Activated T-helper 1 cell treated with Interleukin-2 at 50 U/mL for 16 hours (primary cell): ENCODE measurements around the gene HSD17B2.
"Not testable (repeated sequence)": the region's sequence is repeated elsewhere in the genome, so short reads cannot be mapped to it uniquely, and the experiment has no call there.

Source experiments
- DNase-seq: peaks from one replicate; pipeline ENCODE4 v3.0.0-alpha.2; 2020; ENCODE audit warnings: low read depth

The HSD17B2 gene

GRCh38 chr16:82081264-82081663, 46.2 kb downstream of the HSD17B2 start:
- no peak for DNase-seq

GRCh38 chr16:82082097-82082496, 47.0 kb downstream of the HSD17B2 start:
- DNase-seq = no peak

GRCh38 chr16:82082543-82083244, 47.6 kb downstream of the HSD17B2 start:
- DNase-seq = no peak

GRCh38 chr16:82083710-82084353, 48.8 kb downstream of the HSD17B2 start:
- no peak for DNase-seq

GRCh38 chr16:82085011-82085779, 50.1 kb downstream of the HSD17B2 start:
- DNase-seq = no peak

DNA sequence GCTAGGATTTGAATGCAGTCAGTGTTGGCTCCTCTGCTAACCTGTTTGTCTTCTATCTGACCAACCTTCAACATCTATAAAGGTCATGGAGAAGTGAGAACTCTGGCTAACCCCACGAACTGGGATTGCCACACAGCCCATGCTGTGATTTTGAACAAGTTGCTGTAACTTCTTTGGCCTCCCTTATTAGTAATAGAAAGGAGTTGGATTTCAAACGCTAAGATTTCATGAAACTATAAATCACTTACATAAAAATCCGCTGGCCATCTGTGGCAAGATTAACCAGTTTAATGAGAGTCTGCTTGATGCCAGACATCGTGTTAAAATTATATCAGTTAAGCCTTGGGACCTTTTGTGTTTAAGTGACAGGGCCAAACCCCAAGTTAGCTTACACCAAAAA, 53.4 kb downstream of the HSD17B2 start:
- no peak for DNase-seq

GRCh38 chr16:82091241-82091640, 56.2 kb downstream of the HSD17B2 start:
- no peak for DNase-seq

- DNase-seq = no peak
Measured at GRCh38 chr16:82092711-82093110, 57.7 kb downstream of the HSD17B2 start.

DNA sequence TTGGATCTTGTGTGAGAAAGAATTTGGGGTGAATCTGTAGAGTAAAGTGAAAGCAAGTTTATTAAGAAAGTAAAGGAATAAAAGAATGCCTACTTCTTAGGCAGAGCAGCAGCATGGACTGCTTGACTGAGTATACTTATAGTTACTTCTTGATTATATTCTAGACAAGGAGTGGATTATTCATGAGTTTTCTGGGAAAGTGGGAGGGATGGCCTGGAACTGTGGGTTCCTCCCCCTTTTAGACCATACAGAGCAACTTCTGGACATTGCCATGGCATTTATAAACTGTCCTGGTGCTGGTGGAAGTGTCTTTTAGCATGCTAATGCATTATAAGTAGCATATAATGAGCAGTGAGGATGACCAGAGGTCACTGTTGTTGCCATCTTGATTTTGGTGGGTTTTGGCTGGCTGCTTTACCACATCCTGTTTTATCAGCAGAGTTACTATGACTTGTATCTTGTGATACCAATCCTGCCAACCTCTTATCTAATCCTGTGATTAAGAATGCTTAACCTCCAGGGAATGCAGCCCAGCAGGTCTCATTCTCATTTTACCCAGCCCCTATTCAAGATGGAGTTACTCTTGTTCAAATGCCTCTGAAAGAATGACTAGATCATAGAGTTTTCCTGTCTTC, 58.7 kb downstream of the HSD17B2 start:
- no peak for DNase-seq

GRCh38 chr16:82094942-82095540, 60.0 kb downstream of the HSD17B2 start:
- DNase-seq = no peak

- no peak for DNase-seq
Measured at GRCh38 chr16:82096641-82097040, 61.6 kb downstream of the HSD17B2 start.

- no peak for DNase-seq
Measured at GRCh38 chr16:82105107-82105506, 70.1 kb downstream of the HSD17B2 start.

DNA sequence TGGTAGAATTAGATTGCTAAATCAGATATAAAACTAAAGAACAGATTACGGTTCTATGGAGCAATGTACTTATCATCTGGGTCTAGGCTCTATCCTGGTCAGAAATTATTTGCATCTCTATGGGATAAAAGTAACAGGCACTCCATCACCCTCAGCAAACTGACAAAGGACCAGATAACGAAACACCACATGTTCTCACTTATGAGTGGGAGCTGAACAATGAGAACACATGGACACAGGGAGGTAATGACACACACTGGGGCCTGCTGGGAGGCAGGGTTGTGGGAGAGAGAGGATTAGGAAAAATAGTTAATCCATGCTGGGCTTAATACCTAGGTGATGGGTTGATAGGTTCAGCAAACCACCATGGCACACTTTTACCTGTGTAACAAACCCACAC, 73.0 kb downstream of the HSD17B2 start:
- no peak for DNase-seq

GRCh38 chr16:82108774-82109173, 73.7 kb downstream of the HSD17B2 start:
- no peak for DNase-seq

DNA sequence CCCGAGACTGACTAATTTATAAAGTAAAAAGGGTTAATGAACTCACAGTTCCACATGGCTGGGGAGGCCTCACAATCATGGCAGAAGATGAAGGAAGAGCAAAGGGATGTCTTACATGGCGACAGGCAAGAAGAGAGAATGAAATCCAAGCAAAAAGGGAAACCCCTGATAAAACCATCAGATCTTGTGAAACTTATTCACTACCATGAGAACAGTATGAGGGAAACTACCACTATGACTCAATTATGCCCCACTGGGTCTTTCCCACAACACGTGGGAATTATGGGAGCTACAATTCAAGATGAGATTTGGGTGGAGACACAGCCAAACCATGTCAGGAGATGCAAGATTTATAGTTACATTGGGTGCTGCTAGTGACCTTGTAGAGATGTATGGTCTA, 74.2 kb downstream of the HSD17B2 start:
- not testable (repeated sequence) for DNase-seq

DNA sequence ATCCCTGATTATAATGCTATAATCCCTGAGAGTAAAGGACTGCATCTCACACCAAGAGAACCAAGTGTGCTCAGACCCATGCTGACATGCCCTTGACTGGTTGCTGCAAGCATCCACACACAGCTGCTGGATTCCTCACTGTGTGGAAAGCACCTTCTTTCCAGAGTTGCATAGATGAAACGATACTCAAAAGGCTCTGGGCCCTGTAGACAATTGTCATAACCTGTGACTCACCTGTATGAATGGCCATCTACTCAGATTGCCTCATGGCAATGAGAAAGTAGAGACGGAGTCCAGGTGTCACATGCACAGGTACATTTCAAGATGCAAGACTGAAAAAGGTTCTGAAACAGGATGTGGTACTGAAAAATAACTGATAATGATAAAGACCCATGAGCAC, 76.9 kb downstream of the HSD17B2 start:
- no peak for DNase-seq

DNA sequence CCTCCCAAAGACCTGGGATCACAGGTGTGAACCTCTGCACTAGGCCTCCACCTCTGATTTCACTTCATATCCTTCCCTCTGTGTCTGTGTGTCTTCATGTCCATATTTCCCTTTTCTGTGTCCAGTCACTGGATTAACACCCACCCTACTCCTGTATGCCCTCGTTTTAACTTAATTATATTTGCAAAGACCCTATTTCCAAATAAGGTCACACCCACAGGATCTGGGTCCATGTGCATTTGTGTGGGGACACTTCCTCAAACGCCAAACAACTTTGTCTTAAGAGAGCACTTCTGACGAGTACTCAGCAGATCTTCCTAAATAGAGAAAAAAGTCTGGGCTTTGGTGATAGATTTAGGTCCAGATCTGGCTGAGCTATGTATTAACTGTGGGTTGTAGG, 78.7 kb downstream of the HSD17B2 start:
- DNase-seq = no peak

- no peak for DNase-seq
Measured at GRCh38 chr16:82116535-82116934, 81.5 kb downstream of the HSD17B2 start.

- DNase-seq = no peak
Measured at GRCh38 chr16:82118749-82119148, 83.7 kb downstream of the HSD17B2 start.

DNA sequence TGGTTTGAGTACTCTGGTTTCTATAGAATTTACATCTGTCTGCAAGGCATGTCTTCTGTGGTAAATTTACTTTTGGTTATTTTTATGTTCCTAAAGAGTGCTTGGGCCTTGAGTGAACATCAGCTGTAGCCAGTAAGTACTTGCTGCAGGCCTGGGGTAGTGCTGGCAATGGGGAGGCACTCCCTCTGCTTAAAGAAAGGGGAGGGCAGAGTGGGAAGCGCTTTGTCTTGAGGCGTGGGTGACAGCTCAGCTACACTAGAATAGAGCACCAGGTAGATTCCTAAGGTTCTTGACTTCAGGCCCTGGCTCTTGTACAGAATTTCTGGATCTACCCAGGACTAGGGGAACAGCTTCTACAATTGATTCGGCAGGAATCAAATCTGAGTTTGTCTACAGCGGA, 84.4 kb downstream of the HSD17B2 start:
- no peak for DNase-seq

- no peak for DNase-seq
Measured at GRCh38 chr16:82124651-82125050, 89.6 kb downstream of the HSD17B2 start.

DNA sequence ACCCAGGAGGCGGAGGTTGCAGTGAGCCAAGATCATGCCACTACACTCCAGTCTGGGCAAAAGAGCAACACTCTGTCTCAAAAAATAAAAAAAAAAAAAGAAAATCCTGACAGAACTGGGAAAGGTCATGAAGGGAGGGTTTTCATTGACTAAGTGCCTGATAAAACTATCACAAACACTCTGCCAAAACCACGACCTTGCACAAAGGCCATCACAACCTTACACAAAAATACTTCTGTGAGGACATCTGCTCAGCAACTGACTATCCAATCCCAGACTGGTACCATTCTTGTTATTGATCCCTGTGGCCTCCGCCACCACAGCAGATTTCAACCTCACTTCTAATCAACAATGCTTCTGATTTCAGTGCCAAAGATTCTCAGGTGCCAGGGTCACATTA, 94.8 kb downstream of the HSD17B2 start:
- DNase-seq = no peak
